NCI-H69 (cell line): ENCODE measurements around the gene MRPL50.

Source experiments
- DNase-seq: peaks from one replicate; lab custom pipeline; 2025; lab: John Stamatoyannopoulos, UW

MRPL50 gene

DNA sequence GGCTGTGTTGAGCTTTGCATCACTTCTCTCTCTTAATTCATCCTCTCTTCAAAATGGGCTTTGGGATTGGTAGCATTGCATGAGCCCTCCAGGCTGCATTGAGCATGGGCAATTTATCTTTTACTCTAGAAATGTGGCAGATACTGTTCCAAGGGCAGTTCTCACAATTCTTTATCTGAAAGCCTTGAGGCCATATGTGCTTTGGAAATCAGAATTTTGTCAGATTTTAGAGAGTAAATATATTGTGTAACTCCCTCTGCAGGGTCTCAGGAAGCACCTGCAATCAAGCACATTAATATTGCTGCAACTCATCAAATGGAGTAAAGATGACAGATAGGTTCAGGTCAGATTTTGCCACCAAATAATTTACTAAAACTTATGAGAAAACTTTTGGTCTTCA lies 19.6 kb upstream of the MRPL50 start:
- DNase-seq = no peak

DNA sequence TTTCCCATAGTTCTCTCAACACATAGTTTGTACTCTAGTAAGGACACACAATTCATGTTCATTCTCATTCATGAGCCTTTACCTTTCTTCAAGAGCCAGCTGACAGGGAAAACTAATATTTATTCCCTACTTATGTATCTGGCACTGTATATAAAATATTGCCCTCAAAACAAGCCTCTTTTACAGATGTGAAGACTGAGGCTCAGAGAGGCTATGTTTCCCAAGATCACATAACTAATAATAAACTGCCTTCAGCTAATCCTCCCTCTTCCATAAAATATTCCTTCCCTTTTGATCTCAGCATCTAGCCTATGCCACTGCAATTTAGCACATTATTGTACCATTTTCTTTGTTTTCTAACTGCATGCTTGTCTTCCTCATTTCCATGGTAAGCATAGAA lies 19.0 kb upstream of the MRPL50 start:
- DNase-seq = no peak

DNA sequence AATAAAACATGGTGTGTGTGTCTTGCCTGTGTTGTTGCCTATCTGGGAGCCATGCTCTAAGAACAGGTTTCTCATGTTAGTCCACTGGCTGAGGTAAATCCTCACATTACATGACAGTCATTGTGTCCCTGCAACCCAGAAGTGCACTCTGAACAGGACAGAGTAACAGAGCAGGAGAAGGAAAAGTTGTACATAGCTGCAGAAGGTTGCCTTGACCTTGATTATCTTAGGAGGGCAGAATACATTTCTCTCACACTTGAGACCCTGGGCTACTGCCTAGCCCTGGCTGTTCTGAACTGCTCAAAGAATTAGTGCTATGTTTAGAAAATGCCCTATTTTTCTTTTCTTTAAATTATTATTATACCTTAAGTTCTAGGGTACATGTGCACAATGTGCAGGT lies 17.2 kb upstream of the MRPL50 start:
- DNase-seq = no peak

DNA sequence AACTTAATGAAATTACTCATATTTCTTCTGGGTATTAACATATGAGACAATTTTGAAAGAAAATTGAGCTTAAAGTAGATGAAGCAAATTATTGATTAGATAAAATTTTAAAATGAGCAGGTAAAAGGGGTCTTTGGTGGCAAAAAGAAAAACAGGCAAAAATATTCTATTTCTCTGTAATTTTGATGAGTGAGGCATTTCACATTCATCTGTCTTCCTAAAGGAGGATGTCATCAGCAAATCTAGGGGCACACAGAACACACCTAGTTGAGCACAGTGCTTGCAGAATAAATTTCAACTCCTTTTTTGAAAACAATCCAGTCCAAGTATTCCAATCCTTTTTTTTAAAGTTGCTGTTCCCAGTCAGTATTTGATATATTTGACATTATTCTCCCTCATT lies 16.4 kb upstream of the MRPL50 start:
- no peak for DNase-seq

DNA sequence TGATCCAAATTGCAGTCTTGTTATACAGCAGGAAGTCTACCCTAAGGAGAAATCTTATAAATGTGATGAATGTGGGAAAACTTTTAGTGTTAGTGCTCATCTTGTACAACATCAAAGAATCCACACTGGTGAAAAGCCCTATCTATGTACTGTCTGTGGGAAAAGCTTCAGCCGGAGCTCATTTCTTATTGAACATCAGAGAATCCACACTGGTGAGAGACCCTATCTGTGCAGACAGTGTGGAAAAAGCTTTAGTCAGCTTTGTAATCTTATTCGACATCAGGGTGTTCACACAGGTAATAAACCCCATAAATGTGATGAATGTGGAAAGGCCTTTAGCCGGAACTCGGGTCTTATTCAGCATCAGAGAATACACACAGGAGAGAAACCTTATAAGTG lies 10.7 kb upstream of the MRPL50 start:
- peak; percentile 13 for DNase-seq

DNA sequence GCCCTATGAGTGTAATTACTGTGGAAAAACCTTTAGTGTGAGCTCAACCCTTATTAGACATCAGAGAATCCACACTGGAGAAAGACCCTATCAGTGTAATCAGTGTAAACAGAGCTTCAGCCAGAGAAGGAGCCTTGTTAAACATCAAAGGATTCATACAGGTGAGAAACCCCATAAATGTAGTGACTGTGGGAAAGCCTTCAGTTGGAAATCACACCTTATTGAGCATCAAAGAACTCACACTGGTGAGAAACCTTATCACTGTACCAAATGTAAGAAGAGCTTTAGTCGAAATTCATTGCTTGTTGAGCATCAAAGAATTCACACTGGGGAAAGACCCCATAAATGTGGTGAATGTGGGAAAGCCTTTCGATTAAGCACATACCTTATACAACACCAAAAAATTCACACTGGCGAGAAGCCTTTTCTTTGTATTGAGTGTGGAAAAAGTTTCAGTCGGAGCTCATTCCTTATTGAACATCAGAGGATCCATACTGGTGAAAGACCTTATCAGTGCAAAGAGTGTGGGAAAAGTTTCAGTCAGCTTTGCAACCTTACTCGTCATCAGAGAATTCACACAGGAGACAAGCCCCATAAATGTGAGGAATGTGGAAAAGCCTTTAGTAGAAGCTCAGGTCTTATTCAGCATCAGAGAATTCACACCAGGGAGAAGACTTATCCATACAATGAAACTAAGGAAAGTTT lies 10.1 kb upstream of the MRPL50 start:
- no peak for DNase-seq

DNA sequence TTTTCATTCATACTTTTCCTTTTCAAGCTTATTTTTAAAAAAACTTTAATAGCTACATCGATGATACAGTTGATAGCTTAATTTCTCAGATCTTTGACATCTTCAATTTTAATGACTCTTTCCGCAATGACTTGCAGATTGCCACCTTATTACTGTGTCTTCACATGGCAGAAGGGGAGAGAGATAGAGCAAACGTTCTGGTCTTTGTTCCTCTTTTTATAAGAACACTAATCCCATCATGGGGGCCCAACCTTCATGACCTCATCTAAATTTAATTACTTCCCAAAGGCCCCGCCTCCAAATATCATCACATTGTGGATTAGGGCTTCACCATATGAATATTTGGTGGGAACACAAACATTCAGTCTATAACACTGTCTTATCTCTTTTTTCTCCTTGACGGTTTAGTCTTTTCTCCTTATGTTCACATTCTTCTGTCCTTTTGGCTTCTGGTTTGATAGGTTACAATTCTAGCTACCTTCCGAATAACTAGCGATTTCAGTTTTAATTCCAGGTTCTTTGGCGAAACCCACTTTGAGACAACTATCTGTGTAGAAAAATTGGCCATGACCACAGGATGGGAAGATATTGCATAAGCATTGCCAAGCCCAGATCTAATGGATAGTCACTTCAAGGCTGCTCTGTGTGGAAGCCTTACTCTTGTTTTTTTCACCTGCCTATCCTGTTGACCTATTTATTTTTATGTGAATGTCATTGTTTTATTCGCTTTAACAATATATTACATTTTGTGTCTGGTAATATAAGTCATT lies 5.3 kb upstream of the MRPL50 start:
- DNase-seq = no peak

DNA sequence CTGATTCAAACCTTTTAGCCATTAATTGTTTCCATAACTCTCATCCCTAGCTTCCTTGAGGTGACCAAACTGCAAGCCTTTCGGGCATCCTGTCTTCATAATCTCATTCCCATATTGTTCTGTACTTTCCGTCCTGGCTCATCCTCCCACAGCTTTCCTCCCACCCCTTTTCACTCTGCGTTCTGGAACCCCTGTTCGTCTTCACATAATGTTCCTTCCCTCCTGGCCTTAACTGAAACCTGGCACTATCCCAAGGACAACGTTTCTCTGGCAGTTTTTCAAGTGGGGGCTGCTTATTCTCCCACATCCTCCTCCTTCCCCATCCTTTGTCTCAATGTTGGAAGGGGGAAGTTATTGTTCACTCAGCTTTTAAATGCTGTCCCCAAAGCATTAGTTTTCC lies 1.7 kb upstream of the MRPL50 start:
- peak; percentile 31 for DNase-seq

DNA sequence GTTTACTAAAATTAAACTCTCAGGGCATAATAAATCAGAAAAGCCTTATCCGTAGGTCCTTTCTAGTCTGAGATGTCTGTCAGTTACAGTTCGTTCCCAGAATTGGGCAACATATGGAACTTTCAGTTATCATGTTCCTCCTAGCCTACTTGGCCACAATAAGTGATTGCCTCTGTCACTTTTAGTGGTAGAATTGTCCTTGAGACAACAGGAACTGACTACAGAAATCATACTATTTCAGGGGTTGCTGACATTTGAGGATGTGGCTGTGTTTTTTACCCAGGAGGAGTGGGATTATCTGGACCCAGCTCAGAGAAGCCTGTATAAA lies 1.2 kb upstream of the MRPL50 start:
- no peak for DNase-seq

DNA sequence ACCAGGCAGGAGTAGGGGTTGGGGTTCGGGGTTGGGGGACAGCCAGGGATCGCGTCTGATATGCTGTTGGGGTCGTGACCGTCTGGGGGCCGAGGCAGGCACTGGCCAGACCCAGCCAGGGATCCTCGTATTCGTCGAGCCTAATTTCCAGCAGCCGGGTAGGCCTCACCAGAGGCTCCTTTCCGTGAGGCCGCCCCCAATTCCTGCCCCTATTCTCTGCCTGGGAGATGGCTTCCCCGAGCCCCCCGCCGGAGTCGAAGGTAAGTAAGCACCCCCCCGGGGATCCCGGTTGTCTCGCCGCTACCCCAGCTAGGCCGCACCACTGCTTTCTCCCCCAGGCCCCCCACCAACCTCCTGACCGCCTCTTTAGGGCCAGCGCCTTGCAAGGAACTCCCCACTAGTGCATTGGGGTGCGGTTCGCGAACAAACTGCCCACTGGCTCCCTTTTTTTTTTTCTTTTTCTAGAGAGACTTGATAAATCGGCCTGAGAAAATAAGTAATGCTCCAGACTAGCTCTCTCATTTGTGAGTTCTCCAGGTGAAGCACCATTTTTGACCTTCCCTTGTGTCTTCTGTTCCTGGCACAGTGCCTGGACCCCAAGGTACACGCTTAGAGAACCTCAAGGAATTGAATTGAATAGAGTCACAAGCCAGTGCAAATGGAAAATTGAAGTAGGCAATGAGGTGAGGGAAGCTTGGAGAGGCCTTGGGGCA lies 668 bp upstream of the MRPL50 start:
- DNase-seq = peak; percentile 75

DNA sequence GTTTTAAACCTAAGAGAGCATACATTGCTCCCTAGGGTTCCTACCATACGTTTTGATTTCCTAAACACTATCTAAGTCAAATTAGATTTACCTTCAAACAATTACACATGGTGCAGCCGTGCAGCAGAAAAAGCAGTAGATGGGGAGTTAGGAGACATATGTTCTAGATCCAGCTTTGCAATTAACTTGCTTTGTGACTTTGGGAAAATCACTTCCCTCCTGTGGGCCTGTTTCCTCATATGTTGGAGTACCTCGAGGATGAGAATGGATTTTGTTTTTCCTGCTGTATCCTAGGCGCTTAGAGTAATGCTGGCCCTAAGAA lies 711 bp downstream of the MRPL50 start:
- peak; percentile 68 for DNase-seq

DNA sequence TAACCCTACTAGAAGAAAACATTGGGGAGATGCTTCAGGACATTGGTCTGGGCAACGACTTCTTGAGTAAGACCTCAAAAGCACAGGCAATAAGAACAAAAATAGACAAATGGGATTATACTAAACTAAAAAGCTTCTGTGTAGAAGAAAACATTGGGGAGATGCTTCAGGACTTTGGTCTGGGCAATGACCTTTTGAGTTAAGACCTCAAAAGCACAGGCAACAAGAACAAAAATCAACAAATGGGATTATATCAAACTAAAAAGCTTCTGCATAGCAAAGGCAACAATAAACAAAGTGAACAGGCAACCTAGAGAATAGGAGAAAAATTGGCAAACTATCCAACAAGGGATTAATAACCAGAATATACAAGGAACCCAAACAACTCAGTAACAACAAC lies 3.7 kb downstream of the MRPL50 start:
- no peak for DNase-seq

DNA sequence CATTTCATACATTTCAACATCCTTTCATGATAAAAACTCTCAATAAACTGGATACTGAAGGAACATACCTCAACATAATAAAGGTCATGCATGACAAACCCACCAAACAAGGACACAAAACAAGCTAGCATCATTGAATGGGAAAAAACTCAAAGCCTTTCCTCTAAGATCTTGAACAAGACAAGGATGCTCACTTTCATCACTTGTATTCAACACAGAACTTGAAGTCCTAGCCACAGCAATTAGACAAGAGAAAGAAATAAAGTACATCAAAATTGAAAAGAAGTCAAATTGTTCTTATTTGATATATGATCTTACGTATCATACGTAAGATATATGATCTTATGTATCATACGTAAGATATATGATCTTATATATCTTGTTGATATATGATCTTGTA lies 5.3 kb downstream of the MRPL50 start:
- no peak for DNase-seq

DNA sequence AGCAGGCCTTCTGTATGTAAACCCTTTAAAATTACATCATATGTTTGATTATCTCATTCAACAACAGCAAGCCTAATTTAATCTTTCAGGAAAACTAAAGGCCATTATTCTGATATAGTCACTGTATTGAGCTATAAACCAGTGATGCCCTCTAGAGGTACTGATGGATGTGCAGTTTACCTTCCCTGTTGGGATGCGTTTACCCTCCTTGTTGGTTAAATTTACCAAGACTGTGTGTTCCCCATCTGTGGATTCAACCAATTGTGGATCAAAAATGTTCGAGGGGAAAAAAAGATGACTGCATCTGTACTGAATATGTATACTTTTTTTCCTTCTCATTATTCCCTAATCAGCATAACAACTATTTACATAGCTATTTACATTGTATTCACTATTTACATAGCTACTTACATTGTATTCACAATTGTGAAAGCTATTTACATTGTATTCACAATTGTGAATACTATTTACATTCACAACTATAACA lies 9.9 kb downstream of the MRPL50 start:
- peak; percentile 88 for DNase-seq

DNA sequence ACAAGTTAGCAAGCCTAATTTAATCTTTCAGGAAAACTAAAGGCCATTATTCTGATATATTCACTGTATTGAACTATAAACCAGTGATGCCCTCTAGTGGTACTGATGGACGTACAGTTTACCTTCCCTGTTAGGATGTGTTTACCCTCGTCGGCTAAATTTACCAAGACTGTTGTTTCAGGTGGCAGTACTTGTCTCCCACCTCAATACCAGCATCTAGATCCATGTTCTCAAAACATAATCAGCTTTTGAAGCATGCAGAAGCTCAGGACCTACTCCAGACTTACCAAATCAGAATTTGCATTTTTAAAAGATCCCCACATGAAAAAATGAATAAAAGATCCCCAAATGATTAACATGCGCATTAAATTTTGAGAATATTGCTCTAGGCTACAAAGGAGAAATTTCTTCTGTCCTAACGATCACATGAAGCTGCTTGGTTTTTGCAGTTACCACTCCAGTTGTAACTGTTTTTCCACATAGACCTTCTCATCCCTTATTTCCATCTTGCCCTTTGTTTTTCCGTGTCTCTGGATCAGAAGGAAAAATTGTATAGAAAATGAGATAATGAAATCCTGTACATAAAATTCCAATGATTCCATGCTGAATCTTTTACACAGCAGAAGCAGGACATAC lies 10.4 kb downstream of the MRPL50 start:
- peak; percentile 72 for DNase-seq

DNA sequence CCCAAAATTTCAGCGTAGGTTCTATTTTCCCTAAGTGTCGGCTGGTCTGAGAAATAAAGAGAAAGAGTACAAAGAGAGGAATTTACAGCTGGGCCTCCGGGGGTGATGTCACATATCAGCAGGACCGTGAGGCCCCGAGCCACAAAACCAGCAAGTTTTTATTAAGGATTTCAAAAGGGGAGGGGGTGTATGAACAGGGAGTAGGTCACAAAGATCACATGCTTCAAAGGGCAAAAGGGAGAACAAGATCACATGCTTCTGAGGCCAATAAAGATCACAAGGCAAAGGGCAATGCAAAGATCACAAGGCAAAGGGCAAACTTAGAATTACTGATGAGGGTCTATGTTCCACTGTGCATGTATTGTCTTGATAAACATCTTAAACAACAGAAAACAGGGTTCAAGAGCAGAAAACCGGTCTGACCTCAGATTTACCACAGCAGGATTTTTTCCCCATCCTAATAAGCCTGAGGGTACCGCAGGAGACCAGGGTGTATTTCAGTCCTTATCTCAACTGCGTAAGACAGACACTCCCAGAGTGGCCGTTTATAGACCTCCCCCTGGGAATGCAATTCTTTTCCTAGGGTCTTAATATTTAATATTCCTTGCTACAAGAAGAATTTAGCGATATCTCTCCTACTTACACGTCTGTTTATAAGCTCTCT lies 13.4 kb downstream of the MRPL50 start, which contains the start of gene BAAT:
TSS of gene BAAT (minus strand) at position 134 of the 664 bp plus-strand sequence. CDS start 13,602 bp downstream, outside the sequence.
- DNase-seq = peak; percentile 12

DNA sequence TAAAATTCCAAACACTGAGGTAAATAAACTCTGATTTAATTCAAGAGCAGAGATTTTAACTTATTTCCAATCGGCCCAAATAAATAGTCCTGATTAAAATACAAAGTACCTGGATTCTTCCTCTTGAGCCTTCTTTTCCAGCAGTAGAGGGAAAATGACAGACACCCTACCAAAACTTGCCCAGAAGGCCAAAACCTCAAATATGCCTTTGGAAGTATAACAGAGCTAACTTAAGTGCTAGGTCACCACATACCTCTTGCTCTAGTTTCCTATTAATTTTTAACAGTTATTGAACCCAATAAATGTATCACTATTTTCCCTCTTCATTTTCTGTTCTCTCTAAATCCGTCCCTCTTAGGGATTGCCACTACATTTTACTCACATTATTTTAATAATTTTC lies 15.1 kb downstream of the MRPL50 start:
- no peak for DNase-seq

DNA sequence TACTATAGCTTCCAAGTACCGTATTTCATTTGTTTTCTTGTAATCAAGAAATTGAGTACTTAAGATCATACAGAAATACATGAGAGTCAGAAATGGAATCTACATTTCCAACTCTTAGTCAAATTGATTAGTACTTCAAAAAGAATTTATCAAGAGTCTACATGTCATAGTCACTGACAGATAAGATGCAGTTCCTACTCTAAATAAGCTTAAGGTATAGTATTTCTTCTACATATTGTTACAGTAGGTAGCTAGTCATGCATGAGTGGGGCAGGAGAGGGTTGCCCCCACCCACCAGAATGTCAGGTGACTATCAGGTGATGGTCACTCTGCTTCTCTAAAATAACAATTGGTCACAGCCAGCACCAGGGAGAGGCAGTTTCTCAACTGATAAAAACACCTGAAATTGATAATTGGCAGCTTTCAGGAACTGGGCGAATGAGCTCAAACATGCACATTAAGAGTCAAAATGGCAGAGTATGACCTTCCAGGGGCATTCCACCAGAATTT lies 16.5 kb downstream of the MRPL50 start:
- no peak for DNase-seq

DNA sequence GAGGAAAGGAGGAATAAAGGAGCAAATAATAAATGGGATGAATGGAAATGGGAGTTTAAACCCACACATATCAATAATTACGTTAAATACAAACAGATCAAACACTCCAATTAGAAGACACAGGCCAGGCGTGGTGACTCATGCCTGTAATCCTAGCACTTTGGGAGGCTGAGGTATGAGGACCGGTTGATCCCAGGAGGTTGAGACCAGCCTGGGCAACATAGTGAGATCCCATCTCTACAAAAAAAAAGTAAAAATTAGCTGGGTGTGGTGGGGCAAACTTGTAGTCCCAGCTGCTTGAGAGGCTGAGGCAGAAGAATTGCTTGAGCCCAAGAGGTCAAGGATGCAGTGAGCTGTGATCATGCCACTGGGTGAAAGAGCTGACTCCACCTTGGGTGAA lies 17.3 kb downstream of the MRPL50 start:
- no peak for DNase-seq

DNA sequence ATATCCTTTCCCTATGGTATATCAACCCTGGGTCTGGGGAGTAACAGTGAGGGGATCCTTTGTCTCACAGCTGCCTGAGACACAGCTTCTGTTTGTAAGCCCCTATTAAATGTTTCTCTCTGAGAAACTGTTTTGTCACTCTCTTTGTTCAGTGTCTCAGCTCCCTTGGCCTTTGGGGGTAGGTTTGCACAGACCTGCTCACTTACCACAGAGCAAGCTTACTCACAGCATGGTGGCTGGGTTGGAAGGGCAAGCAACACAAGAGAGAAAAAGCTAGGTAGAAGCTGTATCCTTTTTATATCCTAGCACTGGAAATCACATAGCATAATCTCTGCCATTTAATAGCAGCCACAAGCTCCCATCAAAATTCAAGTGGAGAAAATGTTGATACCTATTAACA lies 18.1 kb downstream of the MRPL50 start:
- no peak for DNase-seq

DNA sequence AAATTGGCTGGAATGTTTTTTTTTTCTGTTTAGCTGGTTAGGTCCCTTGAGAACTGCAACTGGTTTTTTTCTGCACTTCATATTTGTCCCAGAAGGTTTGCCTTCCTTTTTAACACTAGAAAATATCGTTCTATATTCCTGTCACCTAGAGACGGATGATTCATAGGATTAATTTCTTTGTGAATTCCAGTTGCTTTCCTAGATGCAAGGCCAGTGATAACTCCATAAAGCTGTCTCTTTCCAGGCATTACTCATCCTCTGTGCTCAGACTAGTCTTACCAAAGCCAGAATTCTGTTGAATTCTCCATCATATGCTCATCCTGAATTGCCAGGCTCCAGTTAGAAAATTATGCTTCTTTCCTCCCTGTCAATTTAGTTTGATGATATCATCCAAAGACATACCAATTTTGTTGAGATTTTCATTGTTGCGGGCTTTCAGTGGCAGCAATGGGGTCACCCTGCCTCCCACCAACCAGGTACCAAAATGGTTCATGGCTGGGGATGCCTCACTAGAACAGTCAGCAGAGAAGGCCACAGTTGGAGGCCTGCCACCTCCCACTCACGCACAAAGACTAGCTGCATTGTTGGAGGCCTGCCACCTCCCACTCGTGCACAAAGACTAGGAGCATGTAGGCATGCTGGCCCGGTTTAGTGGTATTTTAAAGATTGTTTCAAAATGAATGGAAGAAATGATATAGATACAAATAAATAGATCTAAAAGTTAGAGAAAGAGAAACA lies 22.1 kb downstream of the MRPL50 start:
- no peak for DNase-seq
